ENCODE measurements around the gene TSEN34.

DNA sequence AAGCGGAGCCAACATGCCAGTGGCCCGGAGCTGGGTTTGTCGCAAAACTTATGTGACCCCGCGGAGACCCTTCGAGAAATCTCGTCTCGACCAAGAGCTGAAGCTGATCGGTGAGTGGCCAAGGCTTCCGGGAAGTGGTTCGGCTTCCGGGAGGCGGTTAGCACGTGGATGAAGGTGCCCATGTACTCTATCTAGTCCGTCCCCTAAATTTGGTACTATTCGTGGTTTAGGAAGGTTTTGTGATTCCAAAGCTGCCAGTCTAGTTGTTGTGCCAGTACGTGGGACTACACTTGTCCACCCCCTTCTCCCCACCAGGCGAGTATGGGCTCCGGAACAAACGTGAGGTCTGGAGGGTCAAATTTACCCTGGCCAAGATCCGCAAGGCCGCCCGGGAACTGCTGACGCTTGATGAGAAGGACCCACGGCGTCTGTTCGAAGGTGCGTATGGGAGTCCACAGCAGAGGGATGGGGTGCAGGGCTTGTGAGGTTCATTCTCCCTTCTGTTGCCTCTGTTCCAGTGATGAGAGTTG lies 10.1 kb downstream of the TSEN34 start:
- TF ChIP-seq ZNF501 (tag by site-specific recombination; IDR thresholded peaks at IDR 0.05) (no peak), ATF2 (tag by site-specific recombination; IDR thresholded peaks at IDR 0.05; ENCODE audit: low read depth) (no peak)

Measured in HEK293 (cell line).